GM21515 (cell line): Measurements from ENCODE around the gene C6orf136.
"Not testable (repeated sequence)": the region's sequence is repeated elsewhere in the genome, so short reads cannot be mapped to it uniquely, and the experiment has no call there.

Experiments
- ATAC-seq: cut with Tn5 transposase; IDR thresholded peaks from one replicate; pipeline ENCODE4 v1.9.1; 2021; ENCODE audit not compliant: unreplicated experiment

C6orf136 gene

GRCh38 chr6:30646450-30647241 is at the start of gene C6orf136:
TSS of gene C6orf136 (plus strand) at chr6:30647133. CDS start at chr6:30647232, 99 bp downstream.
- peak; percentile 41 for ATAC-seq

- ATAC-seq: not testable (repeated sequence)
These were observed 49.4 kb upstream of the C6orf136 start for GRCh38 chr6:30597315-30598144.

- no peak for ATAC-seq
These were observed 47.9 kb upstream of the C6orf136 start for GRCh38 chr6:30598912-30599624.

GRCh38 chr6:30599625-30600324 is 47.2 kb upstream of the C6orf136 start:
- ATAC-seq: no peak

- no peak for ATAC-seq
These were observed 46.4 kb upstream of the C6orf136 start for GRCh38 chr6:30600451-30600961.

- no peak for ATAC-seq
These were observed 45.5 kb upstream of the C6orf136 start for GRCh38 chr6:30601436-30601814.

- no peak for ATAC-seq
These were observed 44.9 kb upstream of the C6orf136 start for GRCh38 chr6:30601815-30602641.

GRCh38 chr6:30603961-30604360 is 43.0 kb upstream of the C6orf136 start:
- no peak for ATAC-seq

- no peak for ATAC-seq
These were observed 36.9 kb upstream of the C6orf136 start for GRCh38 chr6:30610065-30610464.

GRCh38 chr6:30611150-30611855 is 35.6 kb upstream of the C6orf136 start:
- ATAC-seq: no peak

GRCh38 chr6:30611856-30612194 is 35.1 kb upstream of the C6orf136 start:
- ATAC-seq: no peak

GRCh38 chr6:30612213-30612612 is 34.7 kb upstream of the C6orf136 start:
- no peak for ATAC-seq

- no peak for ATAC-seq
These were observed 34.2 kb upstream of the C6orf136 start for GRCh38 chr6:30612687-30613248.

GRCh38 chr6:30613251-30614043 is 33.5 kb upstream of the C6orf136 start:
- no peak for ATAC-seq

- ATAC-seq: no peak
These were observed 32.7 kb upstream of the C6orf136 start for GRCh38 chr6:30614044-30614842.

GRCh38 chr6:30614843-30615218 is 32.1 kb upstream of the C6orf136 start:
- ATAC-seq: peak; percentile 39

- ATAC-seq: no peak
These were observed 31.5 kb upstream of the C6orf136 start for GRCh38 chr6:30615219-30615957.
